Tongue (tissue), 2 donors: ENCODE measurements around the gene NFATC4. TPM values are rescaled to one million over a fixed set of nuclear protein-coding genes. Genes with fewer than 3 reads are reported as not detected.
"Not testable (repeated sequence)": the region's sequence is repeated elsewhere in the genome, so short reads cannot be mapped to it uniquely, and the experiment has no call there.

Source experiments
- DNase-seq: peaks from one replicate; pipeline ENCODE4 v3.0.0-alpha.2; 2015
- total RNA-seq: library from RNA; depleted of rRNA; stranded (reverse); fragments of >200 nt; gene quantifications from one replicate; pipeline ENCODE4 v1.2.3, GENCODE V29; 2014

Gene NFATC4
- total RNA-seq, 1 donor from 2014 or later: 56.6 TPM

DNA sequence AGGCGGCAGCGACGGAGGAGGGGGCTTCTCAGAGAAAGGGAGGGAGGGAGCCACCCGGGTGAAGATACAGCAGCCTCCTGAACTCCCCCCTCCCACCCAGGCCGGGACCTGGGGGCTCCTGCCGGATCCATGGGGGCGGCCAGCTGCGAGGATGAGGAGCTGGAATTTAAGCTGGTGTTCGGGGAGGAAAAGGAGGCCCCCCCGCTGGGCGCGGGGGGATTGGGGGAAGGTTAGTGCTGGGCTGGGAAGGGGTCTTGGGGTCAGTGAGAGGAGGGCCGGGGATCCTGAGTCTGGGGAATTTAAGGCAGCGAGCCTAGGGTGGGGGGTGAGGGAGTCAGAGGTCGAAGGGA lies 203 bp downstream of the NFATC4 start:
- no peak for DNase-seq

DNA sequence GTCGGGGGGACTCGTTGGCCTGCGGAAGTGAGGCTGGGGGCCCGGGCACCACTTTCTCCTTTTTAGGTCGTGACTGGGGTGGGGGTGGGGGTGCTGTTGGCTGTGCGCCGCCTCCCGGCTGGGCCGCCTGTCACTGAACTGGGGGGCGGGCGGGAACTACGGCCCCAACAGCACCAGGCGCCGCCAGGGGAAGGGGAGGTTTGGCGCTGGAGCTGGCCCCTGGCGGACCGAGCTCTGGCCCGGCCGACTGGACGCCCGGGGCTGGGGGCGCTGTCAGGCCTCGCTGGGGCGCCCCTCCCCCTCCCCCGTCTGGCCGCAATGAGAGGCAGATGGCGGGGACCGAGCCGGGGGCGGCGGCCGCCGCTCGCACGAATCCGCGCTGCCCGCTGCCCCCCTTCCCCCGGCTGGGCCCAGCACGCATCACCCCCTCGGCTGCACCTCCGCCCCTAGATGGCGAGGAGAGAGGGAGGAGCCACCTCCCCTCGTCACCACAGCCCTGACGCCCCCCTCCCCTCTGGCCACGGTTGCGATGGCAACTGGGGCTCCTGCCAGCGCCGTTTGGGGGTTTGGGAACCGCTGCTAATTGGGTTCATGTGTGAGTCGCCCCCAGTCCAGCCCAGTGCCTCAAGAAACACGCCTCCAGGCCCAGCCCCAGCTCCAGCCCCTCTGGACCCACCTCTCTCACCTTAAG lies 723 bp downstream of the NFATC4 start:
- peak; percentile 92 for DNase-seq

DNA sequence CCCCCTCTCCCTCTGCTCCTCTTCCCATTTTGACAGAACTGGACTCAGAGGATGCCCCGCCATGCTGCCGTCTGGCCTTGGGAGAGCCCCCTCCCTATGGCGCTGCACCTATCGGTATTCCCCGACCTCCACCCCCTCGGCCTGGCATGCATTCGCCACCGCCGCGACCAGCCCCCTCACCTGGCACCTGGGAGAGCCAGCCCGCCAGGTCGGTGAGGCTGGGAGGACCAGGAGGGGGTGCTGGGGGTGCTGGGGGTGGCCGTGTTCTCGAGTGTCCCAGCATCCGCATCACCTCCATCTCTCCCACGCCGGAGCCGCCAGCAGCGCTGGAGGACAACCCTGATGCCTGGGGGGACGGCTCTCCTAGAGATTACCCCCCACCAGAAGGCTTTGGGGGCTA lies 1.5 kb downstream of the NFATC4 start:
- no peak for DNase-seq

DNA sequence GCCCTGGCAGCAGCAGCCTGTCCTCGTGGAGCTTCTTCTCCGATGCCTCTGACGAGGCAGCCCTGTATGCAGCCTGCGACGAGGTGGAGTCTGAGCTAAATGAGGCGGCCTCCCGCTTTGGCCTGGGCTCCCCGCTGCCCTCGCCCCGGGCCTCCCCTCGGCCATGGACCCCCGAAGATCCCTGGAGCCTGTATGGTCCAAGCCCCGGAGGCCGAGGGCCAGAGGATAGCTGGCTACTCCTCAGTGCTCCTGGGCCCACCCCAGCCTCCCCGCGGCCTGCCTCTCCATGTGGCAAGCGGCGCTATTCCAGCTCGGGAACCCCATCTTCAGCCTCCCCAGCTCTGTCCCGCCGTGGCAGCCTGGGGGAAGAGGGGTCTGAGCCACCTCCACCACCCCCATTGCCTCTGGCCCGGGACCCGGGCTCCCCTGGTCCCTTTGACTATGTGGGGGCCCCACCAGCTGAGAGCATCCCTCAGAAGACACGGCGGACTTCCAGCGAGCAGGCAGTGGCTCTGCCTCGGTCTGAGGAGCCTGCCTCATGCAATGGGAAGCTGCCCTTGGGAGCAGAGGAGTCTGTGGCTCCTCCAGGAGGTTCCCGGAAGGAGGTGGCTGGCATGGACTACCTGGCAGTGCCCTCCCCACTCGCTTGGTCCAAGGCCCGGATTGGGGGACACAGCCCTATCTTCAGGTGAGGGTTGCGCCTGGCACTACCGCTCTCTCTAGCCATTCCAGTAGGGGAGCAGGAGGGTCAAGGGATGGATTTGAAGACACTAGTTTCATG lies 2.1 kb downstream of the NFATC4 start:
- DNase-seq: no peak

DNA sequence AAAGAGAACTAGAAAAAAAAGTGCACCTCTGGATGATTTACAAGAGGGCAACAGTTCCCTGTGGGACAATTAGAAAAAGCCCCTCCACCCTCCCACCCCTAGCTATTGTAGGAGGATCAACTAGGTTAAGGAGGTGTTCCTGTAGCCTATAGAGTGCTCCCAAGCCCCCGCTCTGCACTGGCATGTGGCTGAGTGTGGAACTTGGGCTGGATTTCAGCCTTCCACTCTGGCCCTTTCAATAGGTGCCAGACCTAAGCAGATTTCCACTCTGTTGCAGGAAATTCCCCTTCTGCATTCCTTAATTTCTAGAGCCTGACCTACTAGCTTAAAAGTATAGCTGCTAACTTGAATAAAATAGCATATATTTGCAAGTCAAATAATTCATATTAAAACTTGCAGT lies 2.8 kb downstream of the NFATC4 start:
- no peak for DNase-seq

DNA sequence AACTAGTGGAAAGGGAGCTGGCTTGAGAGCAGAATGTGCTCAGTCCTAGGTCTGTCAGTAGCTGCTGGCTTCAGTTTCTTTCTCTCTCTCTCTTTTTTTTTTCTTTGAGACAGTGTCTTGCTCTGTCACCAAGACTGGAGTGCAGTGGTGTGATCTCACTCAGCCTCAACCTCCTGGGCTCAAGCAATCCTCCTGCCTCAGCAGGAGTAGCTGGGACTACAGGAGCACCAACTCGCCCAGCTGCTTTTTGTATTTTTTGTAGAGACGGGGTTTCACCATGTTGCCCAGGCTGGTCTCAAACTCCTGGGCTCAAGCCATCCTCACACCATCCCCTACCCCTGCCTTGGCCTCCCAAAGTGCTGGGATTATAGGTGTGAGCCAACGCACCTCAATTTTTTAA lies 3.6 kb downstream of the NFATC4 start:
- DNase-seq: not testable (repeated sequence)

DNA sequence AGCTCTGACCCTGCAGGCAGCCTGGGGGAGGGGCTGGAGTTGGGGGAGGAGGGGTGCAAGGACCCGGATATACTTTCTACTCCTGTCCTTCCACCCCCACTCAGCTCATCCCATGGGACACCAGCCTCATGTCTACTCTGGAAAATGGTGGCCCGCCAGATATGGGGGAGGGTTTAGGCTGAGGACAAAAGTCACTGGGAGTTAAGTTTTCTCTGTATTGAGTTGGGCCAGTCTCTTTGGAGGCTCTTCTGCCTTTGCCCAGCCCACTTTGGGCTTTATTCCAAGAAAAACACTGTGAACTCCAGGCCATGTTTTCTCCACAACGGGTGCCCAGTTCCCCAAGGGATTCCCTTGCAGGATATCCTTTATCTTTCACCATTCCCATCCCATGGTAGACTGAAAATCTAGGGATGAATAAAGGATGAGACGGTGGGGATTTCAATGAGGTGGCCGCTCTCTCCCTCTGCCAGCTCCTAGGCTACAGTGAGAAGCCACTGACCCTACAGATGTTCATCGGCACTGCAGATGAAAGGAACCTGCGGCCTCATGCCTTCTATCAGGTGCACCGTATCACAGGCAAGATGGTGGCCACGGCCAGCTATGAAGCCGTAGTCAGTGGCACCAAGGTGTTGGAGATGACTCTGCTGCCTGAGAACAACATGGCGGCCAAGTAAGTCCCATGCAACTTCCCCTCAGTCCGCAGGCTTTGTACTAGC lies 4.9 kb downstream of the NFATC4 start:
- DNase-seq: no peak

DNA sequence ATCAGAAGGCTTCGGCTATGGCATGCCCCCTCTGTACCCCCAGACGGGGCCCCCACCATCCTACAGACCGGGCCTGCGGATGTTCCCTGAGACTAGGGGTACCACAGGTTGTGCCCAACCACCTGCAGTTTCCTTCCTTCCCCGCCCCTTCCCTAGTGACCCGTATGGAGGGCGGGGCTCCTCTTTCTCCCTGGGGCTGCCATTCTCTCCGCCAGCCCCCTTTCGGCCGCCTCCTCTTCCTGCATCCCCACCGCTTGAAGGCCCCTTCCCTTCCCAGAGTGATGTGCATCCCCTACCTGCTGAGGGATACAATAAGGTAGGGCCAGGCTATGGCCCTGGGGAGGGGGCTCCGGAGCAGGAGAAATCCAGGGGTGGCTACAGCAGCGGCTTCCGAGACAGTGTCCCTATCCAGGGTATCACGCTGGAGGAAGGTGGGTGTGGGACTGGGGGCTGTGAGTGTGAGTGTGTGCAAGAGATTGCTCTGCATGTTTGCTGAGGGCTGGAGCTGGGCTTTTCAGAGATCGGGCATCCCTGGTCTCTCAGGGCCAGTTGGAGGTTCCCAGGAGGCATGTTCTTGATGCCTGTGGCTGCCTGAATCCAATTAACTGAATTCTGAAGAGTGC lies 8.6 kb downstream of the NFATC4 start:
- no peak for DNase-seq

DNA sequence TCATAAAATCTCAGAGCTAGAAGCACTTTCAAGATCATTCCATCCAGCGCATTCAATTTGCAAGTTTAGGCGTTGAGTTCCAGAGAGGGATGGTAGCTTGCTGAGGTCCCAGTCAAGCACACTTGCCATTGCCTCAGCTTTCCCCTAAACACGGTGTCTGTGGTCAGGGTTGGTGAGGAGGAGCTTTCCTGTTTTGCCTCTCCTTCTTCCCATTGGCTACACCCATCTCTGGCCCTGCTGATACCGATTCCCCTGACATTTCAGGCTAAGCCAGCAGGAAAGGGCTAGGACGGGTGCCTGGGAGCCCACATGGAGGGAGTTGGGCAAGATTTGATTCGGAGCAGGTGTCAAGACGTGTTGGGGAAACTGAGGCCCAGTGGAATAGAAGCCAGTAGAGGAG lies 9.1 kb downstream of the NFATC4 start:
- DNase-seq: no peak

DNA sequence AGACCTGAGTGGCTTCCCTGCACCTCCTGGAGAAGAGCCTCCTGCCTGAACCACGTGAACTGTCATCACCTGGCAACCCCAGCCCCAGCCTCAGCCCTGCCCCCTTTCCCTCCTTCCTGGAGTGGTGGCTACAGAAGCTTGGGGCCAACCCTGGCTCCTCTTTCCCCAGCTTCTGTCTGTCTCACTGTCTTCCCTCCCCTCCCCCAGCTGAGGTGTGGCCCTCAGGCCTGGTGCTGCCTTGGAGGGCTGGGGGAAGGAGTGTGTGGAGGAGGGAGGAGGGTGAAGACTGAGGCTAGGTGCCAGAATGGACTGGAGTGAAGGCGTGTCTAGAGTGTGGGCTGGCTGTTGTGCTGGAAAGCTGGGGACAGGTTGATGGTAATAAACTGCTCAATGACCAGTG lies 9.7 kb downstream of the NFATC4 start:
- DNase-seq: no peak

DNA sequence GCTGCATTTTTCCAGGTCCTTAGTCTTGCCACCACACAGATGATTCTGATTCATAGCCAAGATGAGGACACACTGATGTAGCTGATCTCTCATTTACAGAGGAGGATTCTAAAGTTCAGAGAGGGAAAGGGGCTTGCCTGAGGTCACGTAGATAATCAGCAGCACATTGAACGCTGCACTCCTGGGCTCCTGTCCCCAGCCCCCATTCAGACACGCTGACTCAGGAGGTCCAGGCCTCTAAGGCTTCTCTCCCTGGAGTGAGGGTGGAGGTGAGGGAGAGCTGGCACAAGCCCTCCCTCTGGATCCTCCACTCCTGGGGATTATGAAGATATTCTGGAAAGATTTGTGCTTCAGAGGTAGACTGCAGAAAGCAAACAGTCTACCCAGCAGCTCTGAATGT lies 10.3 kb downstream of the NFATC4 start:
- no peak for DNase-seq

DNA sequence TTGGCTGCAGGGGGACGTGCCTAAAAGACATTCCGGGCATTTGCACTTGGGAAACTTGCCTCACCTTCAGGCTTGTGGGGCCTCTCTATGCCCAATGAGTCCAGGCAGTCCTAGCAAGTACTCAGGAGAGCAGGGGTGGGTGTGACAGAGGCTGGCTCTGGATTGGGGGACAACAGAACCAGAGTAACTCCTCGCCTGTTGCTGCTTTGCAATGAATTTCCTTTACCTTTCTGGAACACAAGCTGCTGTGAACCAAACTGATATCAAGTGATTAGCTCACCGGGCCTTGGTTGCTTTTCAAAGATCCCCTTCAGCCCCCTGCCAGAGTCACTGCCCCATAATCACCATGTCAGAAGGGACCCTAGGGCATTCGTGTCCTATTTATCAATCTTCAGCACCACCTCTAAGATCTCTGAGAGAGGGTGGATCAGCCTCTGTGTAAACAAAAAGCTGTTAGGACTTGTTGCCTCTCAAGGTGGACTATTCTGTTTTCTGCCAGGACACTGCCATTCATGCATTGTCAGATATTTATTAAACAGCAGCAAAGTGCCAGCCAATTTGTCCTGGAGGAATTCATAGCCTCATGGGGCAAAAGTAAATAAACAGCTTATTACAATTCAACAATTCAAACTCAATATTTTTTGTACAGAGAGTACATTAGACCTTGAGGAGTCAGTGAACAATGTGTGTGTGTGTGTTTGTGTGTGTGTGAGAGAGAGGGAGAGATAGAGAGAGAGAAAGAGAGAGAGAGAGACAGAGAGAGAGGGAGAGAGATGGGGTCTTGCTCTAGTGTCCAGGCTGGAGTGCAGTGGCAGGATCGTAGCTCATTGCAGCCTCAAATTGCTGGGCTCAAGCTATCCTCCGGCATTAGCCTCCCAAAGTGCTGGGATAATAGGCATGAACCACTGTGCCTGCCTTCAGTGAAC lies 11.3 kb downstream of the NFATC4 start:
- DNase-seq: no peak

DNA sequence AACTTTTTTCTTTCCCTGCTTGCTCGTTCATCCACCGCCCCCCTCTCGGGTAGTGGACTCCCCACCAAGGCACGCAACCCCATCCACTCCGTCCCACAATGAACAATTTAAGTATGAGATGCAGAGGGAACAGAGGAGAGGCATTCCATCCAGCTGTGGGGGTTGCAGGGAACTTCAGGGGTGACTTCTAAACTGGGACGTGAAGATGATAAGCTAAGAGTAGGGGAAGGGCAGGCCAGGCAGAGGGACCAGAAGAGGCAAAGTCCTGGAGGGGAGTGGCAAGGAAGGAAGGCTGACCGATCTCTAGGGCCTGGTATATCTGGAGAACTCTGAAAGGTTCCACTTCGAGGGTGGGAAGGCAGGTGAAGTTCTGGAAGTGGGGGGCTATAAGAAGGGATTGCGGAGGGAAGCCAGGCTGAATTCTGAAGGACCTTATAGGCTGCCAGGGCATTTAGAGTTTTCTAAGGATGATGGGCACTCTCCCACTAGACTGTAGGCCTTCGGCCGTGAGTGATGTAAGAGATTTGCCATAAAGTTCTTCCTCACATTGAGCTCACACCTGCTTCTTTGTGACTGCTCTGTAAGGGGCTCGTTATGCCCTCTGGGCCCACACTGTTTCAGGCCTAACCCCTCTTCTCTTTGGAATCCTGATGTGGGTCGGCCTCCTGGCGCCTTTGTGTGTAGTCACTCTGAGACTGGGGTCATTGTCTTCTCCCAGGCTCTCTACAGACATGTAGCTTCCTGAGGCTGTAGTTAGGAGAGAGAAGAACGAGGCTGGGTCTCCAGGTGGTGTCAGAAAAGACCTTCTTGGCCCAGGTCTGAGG lies 12.1 kb downstream of the NFATC4 start:
- no peak for DNase-seq

DNA sequence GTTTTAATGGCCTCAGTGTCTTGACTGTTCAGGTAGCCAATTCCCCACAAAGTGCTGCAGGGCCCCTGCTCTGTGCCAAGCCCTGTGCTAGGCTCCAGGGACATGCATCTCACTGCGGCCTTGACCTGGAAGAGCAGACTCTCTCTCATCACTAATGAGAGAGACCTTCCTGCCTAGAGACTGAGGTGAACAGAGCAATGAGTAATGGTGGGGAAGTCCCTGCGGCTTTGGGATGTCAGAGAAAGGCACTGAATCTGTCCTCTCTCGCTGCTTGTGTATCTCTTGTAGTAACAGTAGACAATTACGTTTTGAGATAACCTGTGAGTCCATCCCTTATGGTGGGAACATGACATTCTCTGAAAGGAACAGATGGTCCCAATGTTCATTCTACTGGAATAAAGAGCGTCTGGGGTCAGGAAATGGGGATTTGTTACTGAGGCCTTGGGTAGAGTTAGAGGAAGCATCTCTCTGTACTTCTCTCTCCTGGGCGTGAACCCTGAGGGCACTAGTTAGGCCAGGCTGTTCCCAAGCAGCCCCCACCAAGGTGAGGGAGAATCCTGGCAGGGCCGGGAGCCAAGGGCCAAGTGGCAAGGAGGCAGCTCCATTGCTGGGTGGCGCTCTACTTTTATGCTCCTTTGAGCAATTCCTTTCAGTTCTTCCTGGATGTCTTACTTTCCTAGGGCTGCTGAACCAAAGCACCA lies 13.5 kb downstream of the NFATC4 start:
- no peak for DNase-seq

DNA sequence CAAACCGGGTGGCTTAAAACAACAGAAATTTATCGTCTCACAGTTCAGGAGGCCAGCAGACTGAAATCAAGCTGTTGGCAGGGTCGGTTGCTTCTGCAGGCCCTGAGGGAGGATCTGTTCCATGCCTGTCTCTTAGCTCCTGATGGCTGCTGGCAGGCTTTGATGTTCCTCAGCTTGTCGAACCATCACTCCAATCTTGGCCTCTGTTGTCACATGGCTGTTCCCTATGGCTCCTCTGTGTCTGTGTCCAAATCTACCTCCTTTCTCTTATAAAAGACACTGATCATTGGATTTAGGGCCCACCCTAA lies 14.0 kb downstream of the NFATC4 start:
- DNase-seq: no peak

DNA sequence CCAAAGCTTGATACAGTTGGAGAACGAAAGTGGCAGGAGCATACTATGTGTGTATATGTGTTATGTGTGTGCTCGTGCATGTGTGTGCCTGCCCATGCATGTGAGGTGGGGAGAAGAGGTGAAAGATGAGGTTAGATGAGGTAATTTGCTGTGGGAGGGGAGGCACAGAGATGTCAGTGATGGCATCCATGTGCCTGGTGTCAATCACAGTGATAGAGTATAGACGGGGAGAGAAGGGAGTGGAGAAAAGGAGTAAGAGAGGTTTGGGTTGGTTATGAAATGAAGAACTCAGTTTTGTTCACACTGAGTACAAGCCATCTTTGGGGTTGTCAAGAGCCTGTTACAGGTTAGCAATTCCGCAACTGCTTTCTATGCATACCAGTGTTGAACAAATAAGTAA lies 16.2 kb downstream of the NFATC4 start:
- no peak for DNase-seq

DNA sequence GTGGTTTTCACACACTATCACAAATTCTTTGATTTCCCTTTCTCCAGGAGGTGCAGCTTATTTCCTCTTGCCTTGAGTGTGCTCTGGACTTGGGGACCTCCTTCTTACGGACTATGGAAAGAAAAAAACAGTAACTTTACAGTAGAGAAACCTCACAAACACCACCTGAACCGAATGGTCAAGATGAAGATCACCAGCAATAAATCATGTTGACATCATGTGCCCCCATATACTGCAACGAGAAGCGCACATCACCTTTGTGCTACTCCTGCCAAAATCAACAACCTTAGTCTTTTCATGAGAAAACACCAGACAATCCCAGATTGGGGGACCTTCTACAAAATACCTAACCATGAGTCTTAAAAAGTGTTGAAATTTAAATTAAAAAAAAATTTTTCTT lies 17.5 kb downstream of the NFATC4 start:
- no peak for DNase-seq

DNA sequence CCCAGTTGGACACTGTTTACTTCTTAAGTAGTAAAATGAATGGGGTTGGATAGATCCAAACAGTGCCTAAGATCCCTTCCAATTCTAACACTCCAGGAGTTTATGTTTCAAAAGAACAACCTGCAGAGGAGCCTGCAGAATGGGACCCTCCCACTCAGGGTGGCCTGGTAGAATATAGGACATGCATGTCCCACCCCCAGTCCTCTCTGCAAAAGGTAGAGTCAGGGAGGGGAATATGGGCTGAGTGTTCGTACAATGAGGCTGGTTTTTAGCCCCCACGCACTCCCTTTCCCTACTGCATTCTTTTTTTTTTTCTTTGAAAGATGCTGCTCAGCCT lies 19.0 kb downstream of the NFATC4 start:
- no peak for DNase-seq

DNA sequence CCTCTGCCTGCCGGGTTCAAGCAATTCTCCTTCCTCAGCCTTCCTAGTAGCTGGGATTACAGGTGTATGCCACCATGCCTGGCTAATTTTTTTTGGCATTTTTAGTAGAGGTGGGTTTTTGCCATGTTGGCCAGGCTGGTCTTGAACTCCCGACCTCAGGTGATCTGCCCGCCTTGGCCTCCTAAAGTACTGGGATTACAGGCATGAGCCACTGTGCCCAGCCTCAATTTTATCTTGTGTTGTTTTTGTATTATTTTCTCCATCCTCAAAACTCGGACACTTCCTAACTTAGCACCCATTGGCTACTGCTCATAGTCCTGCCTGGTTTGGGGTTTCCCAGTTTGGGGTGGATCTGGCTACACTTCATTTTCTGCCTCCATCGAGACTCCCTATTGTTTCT lies 19.6 kb downstream of the NFATC4 start:
- not testable (repeated sequence) for DNase-seq

DNA sequence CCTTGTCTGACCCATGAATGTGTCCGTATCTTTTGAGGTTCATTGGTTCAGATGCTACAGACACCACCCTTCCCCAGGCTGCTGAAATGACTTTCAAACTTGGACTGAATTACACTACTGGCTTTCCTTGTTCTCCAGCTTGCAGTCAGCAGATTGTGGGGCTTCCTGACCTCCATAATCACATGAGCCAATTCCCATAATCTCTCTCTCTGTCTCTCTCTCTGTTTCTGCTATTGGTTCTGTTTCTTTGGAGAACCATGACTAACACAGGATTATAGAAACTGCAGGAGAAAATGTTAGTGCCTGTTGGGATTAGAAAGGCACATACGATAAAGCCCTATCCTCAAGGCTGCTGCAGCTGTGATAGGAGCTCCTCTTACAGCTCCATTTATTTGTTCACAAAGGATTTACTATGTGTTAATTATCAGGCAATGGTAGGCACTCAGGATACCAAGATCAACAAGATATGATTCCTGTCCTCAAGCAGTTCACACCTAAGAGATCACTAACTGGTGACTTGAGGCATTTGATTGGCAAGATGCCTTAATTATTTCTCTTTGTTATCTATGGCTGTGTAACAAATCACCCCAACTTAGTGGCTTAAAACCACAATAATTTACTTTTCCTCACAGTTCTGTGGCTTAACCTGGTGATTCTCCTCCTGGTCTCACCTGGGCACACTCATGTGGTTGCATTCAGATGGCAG lies 20.6 kb downstream of the NFATC4 start:
- peak; percentile 62 for DNase-seq
